ENCODE data around the gene GPR33.

DNA sequence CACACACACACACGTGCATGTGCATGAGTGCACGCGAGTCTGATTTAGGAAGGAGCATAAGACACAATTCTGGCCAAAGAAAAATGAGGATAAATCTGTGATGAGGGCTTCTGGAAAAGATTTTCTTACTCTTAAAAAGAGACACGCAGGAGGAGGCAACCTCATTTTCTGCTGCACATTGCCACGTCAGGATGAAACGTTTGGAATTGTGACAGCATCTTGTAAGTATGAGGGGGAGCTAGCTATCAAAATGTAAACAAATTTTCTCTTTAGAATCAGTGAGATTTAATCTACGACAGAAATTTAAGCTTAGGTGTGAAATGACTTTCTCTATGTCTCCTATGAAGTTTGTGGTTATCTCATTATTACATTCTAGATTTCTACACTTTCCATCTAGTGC lies 42.3 kb upstream of the GPR33 start:
- TF ChIP-seq CTCF (IDR thresholded peaks at IDR 0.05; ENCODE audit: low read length) (no peak), EZH2 (optimal IDR thresholded peaks at IDR 0.05; ENCODE audit: low read depth, low read length) (no peak)

Measured in MM.1S (cell line).